ENCODE results near the gene IBTK.

- TF ChIP-seq CTCF (conservative IDR thresholded peaks at IDR 0.05) (no peak), ZFX (IDR thresholded peaks at IDR 0.05) (no peak)
These were observed 64.8 kb downstream of the IBTK start for GRCh38 chr6:82182756-82183155.

Measured in C4-2B (cell line).